Activated T-cell treated with anti-CD3 and anti-CD28 coated beads, Interleukin-2, amount 50 U/mL, for 4 hours (primary cell): ENCODE data around the gene SLC22A5. TPM values are rescaled to one million over a fixed set of nuclear protein-coding genes. Genes with fewer than 3 reads are reported as not detected.
A peak's percentile ranks its signal among the peaks of the same experiment; 100 is the strongest.

ENCODE experiments used
- ATAC-seq, 2 donors: fragments of 200-7000 bp; cut with Tn5 transposase; one replicate each; pipeline ENCODE4 v1.10.0; 2021
- DNase-seq: peaks from one replicate; pipeline ENCODE4 v3.0.0-alpha.2; 2020
- H3K27me3 Mint-ChIP-seq: one replicate; pipeline ENCODE4 v1.8.0; 2021; ENCODE audit warnings: low read depth, mixed read lengths
- H3K36me3 Mint-ChIP-seq: one replicate; pipeline ENCODE4 v1.8.0; 2022; ENCODE audit warnings: mixed read lengths; ENCODE audit not compliant: insufficient read depth
- H3K4me1 Mint-ChIP-seq: one replicate; pipeline ENCODE4 v1.8.0; 2021; ENCODE audit warnings: low read depth, mixed read lengths
- H3K4me3 Mint-ChIP-seq: one replicate; pipeline ENCODE4 v1.8.0; 2021; ENCODE audit warnings: mild to moderate bottlenecking, moderate library complexity, mixed read lengths
- H3K9me3 Mint-ChIP-seq: one replicate; pipeline ENCODE4 v1.8.0; 2021; ENCODE audit warnings: mixed read lengths
- total RNA-seq, 3 donors: library from RNA; stranded (reverse); gene quantifications; one replicate each; pipeline ENCODE4 v1.2.1, GENCODE V29; 2021

SLC22A5 gene
- total RNA-seq, 3 donors from 2014 or later: 4.4 to 6.3 (median 5.7) TPM

GRCh38 chr5:132375957-132376356, 6.4 kb downstream of the SLC22A5 start:
- Mint-ChIP-seq H3K4me1 (peaks cover 16% of the 10 kb centered on the region), H3K4me3 (no peak overlapping the region), H3K27me3 (no peaks in the 10 kb centered on the region), H3K9me3 (no peaks in the 10 kb centered on the region), H3K36me3 (peaks cover 7% of the 10 kb centered on the region)
- DNase-seq (no peak), ATAC-seq (no peak)

GRCh38 chr5:132376694-132377641, 7.5 kb downstream of the SLC22A5 start:
- Mint-ChIP-seq H3K27me3 (no peaks in the 10 kb centered on the region), H3K4me1 (peaks cover 6% of the 10 kb centered on the region), H3K4me3 (no peak overlapping the region), H3K36me3 (peaks cover 7% of the 10 kb centered on the region), H3K9me3 (no peaks in the 10 kb centered on the region)
- DNase-seq: no peak
- ATAC-seq: no peak

- Mint-ChIP-seq H3K4me3 (no peak overlapping the region), H3K4me1 (peaks cover 2% of the 10 kb centered on the region), H3K9me3 (no peaks in the 10 kb centered on the region), H3K36me3 (peaks cover 7% of the 10 kb centered on the region), H3K27me3 (no peaks in the 10 kb centered on the region)
- no peak for DNase-seq
- no peak for ATAC-seq
These were observed 8.2 kb downstream of the SLC22A5 start for GRCh38 chr5:132377738-132378137.

- H3K4me3 Mint-ChIP-seq: no peak overlapping the region
- DNase-seq (no peak), ATAC-seq (no peak)
- no peaks in the 10 kb centered on the region for H3K9me3 Mint-ChIP-seq
- peaks cover 7% of the 10 kb centered on the region for H3K36me3 Mint-ChIP-seq
- no peaks in the 10 kb centered on the region for H3K4me1 Mint-ChIP-seq
- H3K27me3 Mint-ChIP-seq: no peaks in the 10 kb centered on the region
These were observed 9.1 kb downstream of the SLC22A5 start for GRCh38 chr5:132378580-132378979.

- DNase-seq (no peak), ATAC-seq (no peak)
- H3K4me1 Mint-ChIP-seq: peaks cover 2% of the 10 kb centered on the region
- peaks cover 7% of the 10 kb centered on the region for H3K36me3 Mint-ChIP-seq
- no peaks in the 10 kb centered on the region for H3K9me3 Mint-ChIP-seq
- H3K27me3 Mint-ChIP-seq: no peaks in the 10 kb centered on the region
- H3K4me3 Mint-ChIP-seq: no peak overlapping the region
These were observed 10.5 kb downstream of the SLC22A5 start for GRCh38 chr5:132380047-132380446.

GRCh38 chr5:132380741-132381140, 11.2 kb downstream of the SLC22A5 start:
- no peak for ATAC-seq
- DNase-seq: no peak

GRCh38 chr5:132381614-132382013, 12.1 kb downstream of the SLC22A5 start:
- ATAC-seq: no peak
- Mint-ChIP-seq H3K4me3 (no peak overlapping the region), H3K9me3 (no peaks in the 10 kb centered on the region), H3K36me3 (peaks cover 7% of the 10 kb centered on the region), H3K4me1 (peaks cover 15% of the 10 kb centered on the region), H3K27me3 (no peaks in the 10 kb centered on the region)
- DNase-seq: no peak

More at GRCh38 chr5:132380741-132381140, 11.2 kb downstream of the SLC22A5 start:
- Mint-ChIP-seq H3K27me3 (no peaks in the 10 kb centered on the region), H3K4me3 (no peak overlapping the region), H3K36me3 (peaks cover 7% of the 10 kb centered on the region), H3K9me3 (no peaks in the 10 kb centered on the region), H3K4me1 (peaks cover 8% of the 10 kb centered on the region)

- Mint-ChIP-seq H3K27me3 (no peaks in the 10 kb centered on the region), H3K9me3 (no peaks in the 10 kb centered on the region), H3K4me3 (no peak overlapping the region), H3K4me1 (peaks cover 28% of the 10 kb centered on the region), H3K36me3 (peaks cover 7% of the 10 kb centered on the region)
- DNase-seq: no peak
- no peak for ATAC-seq
These were observed 13.8 kb downstream of the SLC22A5 start for GRCh38 chr5:132383261-132383660.

- H3K36me3 Mint-ChIP-seq: peaks cover 7% of the 10 kb centered on the region
- no peak for ATAC-seq
- no peaks in the 10 kb centered on the region for H3K27me3 Mint-ChIP-seq
These were observed 14.5 kb downstream of the SLC22A5 start for GRCh38 chr5:132383984-132384383.

GRCh38 chr5:132384506-132385050, 15.1 kb downstream of the SLC22A5 start:
- ATAC-seq (no peak), DNase-seq (no peak)
- Mint-ChIP-seq H3K4me1 (peaks cover 32% of the 10 kb centered on the region), H3K4me3 (no peak overlapping the region), H3K9me3 (no peaks in the 10 kb centered on the region), H3K27me3 (no peaks in the 10 kb centered on the region), H3K36me3 (peaks cover 7% of the 10 kb centered on the region)

More at GRCh38 chr5:132383984-132384383, 14.5 kb downstream of the SLC22A5 start:
- Mint-ChIP-seq H3K4me3 (no peak overlapping the region), H3K4me1 (peaks cover 28% of the 10 kb centered on the region), H3K9me3 (no peaks in the 10 kb centered on the region)
- DNase-seq: no peak

GRCh38 chr5:132385326-132386105, 16.0 kb downstream of the SLC22A5 start:
- Mint-ChIP-seq H3K4me1 (peaks cover 38% of the 10 kb centered on the region), H3K9me3 (no peaks in the 10 kb centered on the region), H3K4me3 (no peak overlapping the region), H3K36me3 (peaks cover 1% of the 10 kb centered on the region), H3K27me3 (no peaks in the 10 kb centered on the region)
- DNase-seq (peak; percentile 55), ATAC-seq (peak; percentile 51 to 59)

GRCh38 chr5:132386644-132387286, 17.3 kb downstream of the SLC22A5 start:
- ATAC-seq (peak; percentile 93), DNase-seq (peak; percentile 71)
- Mint-ChIP-seq H3K4me3 (no peak overlapping the region), H3K36me3 (no peaks in the 10 kb centered on the region), H3K27me3 (no peaks in the 10 kb centered on the region), H3K4me1 (peaks cover 45% of the 10 kb centered on the region), H3K9me3 (no peaks in the 10 kb centered on the region)

- ATAC-seq: no peak
- peaks cover 52% of the 10 kb centered on the region for H3K4me1 Mint-ChIP-seq
These were observed 18.2 kb downstream of the SLC22A5 start for GRCh38 chr5:132387640-132388117.

More at GRCh38 chr5:132387640-132388117, 18.2 kb downstream of the SLC22A5 start:
- Mint-ChIP-seq H3K27me3 (no peaks in the 10 kb centered on the region), H3K4me3 (no peak overlapping the region), H3K9me3 (no peaks in the 10 kb centered on the region), H3K36me3 (peaks cover 3% of the 10 kb centered on the region)
- DNase-seq: no peak
